MM.1S (cell line): Measurements from ENCODE around the gene ZNF491.
A peak's percentile ranks its signal among the peaks of the same experiment; 100 is the strongest.

Experiments
- DNase-seq: peaks from one replicate; pipeline ENCODE4 v3.0.0-alpha.2; 2015
- H2AFZ ChIP-seq: fragments of 300-600 bp; sonication (generic); 2 replicates; pipeline ENCODE4 v1.6.0; 2016; ENCODE audit warnings: antibody characterized with exemption, low read length
- H3F3A ChIP-seq: fragments of 300-600 bp; sonication (generic); 2 replicates; pipeline ENCODE4 v1.6.1; 2016; ENCODE audit warnings: mild to moderate bottlenecking, antibody characterized with exemption, low read length, moderate library complexity, mixed read lengths; ENCODE audit not compliant: insufficient read depth
- H3K27ac ChIP-seq: fragments of 300-600 bp; sonication (generic); 2 replicates; pipeline ENCODE4 v1.5.1; 2016; ENCODE audit warnings: mild to moderate bottlenecking, low read length
- H3K27me3 ChIP-seq: fragments of 300-600 bp; sonication (generic); replicated peaks from 2 replicates; pipeline ENCODE4 v1.6.0; 2016; ENCODE audit warnings: low read length; ENCODE audit not compliant: insufficient read depth
- H3K36me3 ChIP-seq: fragments of 300-600 bp; sonication (generic); replicated peaks from 2 replicates; pipeline ENCODE4 v1.6.1; 2016; ENCODE audit warnings: mild to moderate bottlenecking, low read length, mixed read lengths; ENCODE audit not compliant: insufficient read depth
- H3K4me1 ChIP-seq: fragments of 300-600 bp; sonication (generic); 2 replicates; pipeline ENCODE4 v1.6.1; 2016; ENCODE audit warnings: low read length, mixed read lengths
- H3K4me2 ChIP-seq: fragments of 300-600 bp; sonication (generic); 2 replicates; pipeline ENCODE4 v1.6.0; 2016; ENCODE audit warnings: low read depth, low read length
- H3K4me3 ChIP-seq: fragments of 300-600 bp; sonication (generic); 2 replicates; pipeline ENCODE4 v1.5.1; 2016; ENCODE audit warnings: low read length, mixed read lengths
- H3K79me2 ChIP-seq: fragments of 300-600 bp; sonication (generic); 2 replicates; pipeline ENCODE4 v1.6.1; 2016; ENCODE audit warnings: mixed run types, low read length, mixed read lengths
- H3K9ac ChIP-seq: fragments of 300-600 bp; sonication (generic); 2 replicates; pipeline ENCODE4 v1.6.1; 2016; ENCODE audit warnings: low read length, mixed read lengths
- H3K9me2 ChIP-seq: fragments of 300-600 bp; sonication (generic); replicated peaks from 2 replicates; pipeline ENCODE4 v1.6.1; 2016; ENCODE audit warnings: mild to moderate bottlenecking, low read length, mixed read lengths; ENCODE audit not compliant: insufficient read depth
- H3K9me3 ChIP-seq: fragments of 300-600 bp; sonication (generic); replicated peaks from 2 replicates; pipeline ENCODE4 v1.6.1; 2016; ENCODE audit warnings: mild to moderate bottlenecking, low read length, mixed read lengths; ENCODE audit not compliant: insufficient read depth
- H4K20me1 ChIP-seq: fragments of 300-600 bp; sonication (generic); 2 replicates; pipeline ENCODE4 v1.6.1; 2016; ENCODE audit warnings: mild to moderate bottlenecking, low read length, moderate library complexity, mixed read lengths; ENCODE audit not compliant: insufficient read depth
- EZH2 ChIP-seq: fragments of 300-600 bp; sonication (generic); optimal IDR thresholded peaks from 2 replicates; pipeline ENCODE3; 2017; ENCODE audit warnings: low read depth, mild to moderate bottlenecking, antibody characterized with exemption, low read length, mixed read lengths
- EZH2phosphoT487 ChIP-seq: fragments of 300-600 bp; sonication (generic); IDR thresholded peaks from 2 replicates; pipeline ENCODE4 v1.6.1; 2018; ENCODE audit warnings: antibody characterized with exemption, low read length
- TF ChIP-seq, protein P1 (sequence below): fragments of 300-600 bp; sonication (generic); IDR thresholded peaks from 2 replicates; pipeline ENCODE4 v1.5.1; 2016; ENCODE audit warnings: antibody characterized with exemption, low read length, mixed read lengths

The ZNF491 gene

DNA sequence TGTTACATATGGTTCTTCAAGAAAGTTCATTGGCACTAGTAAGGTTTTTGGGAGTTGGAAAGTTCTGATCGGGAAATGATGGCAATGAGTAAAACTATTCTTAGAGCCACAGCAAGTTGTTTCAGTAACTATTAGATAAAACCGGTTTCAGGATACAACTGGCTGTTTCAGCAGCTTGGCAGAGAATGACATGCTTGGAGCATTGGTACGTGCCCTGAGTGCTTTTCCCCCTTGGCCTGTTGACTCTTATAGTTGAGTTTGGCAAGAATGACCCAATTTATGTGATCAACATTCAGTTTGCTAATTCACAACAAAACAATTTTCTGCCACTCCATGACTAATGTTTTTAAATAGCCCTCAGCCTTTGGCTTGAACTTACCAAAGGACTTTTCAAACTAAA lies 10.8 kb upstream of the ZNF491 start:
- Histone ChIP-seq H3K27ac (no peak overlapping the region), H4K20me1 (no peaks in the 10 kb centered on the region), H3K4me2 (no peak overlapping the region), H3K36me3 (peaks cover 4% of the 10 kb centered on the region), H3K27me3 (no peaks in the 10 kb centered on the region), H2AFZ (no peak overlapping the region), H3K9me3 (0 out of 2 replicates have a peak, but pooled peaks cover 4% of the 10 kb centered on the region), H3K79me2 (no peaks in the 10 kb centered on the region), H3K4me3 (no peak overlapping the region), H3K9ac (no peak overlapping the region), H3K4me1 (no peaks in the 10 kb centered on the region), H3F3A (no peaks in the 10 kb centered on the region; the same call in 1 of the 2 replicates), H3K9me2 (no peaks in the 10 kb centered on the region)
- DNase-seq = no peak
- TF ChIP-seq EZH2 (no peak), EZH2phosphoT487 (no peak)
- TF ChIP-seq, protein P1, sequence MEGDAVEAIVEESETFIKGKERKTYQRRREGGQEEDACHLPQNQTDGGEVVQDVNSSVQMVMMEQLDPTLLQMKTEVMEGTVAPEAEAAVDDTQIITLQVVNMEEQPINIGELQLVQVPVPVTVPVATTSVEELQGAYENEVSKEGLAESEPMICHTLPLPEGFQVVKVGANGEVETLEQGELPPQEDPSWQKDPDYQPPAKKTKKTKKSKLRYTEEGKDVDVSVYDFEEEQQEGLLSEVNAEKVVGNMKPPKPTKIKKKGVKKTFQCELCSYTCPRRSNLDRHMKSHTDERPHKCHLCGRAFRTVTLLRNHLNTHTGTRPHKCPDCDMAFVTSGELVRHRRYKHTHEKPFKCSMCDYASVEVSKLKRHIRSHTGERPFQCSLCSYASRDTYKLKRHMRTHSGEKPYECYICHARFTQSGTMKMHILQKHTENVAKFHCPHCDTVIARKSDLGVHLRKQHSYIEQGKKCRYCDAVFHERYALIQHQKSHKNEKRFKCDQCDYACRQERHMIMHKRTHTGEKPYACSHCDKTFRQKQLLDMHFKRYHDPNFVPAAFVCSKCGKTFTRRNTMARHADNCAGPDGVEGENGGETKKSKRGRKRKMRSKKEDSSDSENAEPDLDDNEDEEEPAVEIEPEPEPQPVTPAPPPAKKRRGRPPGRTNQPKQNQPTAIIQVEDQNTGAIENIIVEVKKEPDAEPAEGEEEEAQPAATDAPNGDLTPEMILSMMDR = no peak

DNA sequence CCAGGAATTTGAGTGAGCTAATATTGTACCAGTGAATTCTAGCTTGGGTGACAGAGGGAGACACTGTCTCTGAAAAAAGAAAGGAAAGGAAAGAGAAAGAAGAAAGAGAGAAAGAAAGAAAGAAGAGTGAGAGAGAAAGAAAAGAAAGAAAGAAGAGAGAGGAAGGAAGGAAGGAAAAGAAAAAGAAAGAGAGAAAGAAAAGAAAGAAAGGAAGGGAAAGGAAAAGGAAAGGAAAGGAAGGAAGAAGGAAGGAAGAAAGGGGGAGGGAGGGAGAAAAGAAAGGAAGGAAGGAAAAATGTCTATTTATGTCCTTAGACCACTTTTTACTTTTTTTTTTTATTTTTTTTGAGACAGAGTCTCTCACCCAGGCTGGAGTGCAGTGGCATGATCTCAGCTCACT lies 5.4 kb upstream of the ZNF491 start:
- H3K9me2 ChIP-seq = no peaks in the 10 kb centered on the region
- TF ChIP-seq EZH2 (no peak), EZH2phosphoT487 (no peak)
- TF ChIP-seq, protein P1 = no peak
- H3K27ac ChIP-seq = no peak overlapping the region
- no peaks in the 10 kb centered on the region for H3K79me2 ChIP-seq
- H3K4me1 ChIP-seq = peaks cover 5% of the 10 kb centered on the region
- H3F3A ChIP-seq = peaks cover 1% of the 10 kb centered on the region
- no peak for DNase-seq
- no peak overlapping the region for H3K4me2 ChIP-seq
- no peak overlapping the region for H3K9ac ChIP-seq
- H3K36me3 ChIP-seq = no peaks in the 10 kb centered on the region
- no peaks in the 10 kb centered on the region for H4K20me1 ChIP-seq
- H2AFZ ChIP-seq = no peak overlapping the region
- H3K27me3 ChIP-seq = no peaks in the 10 kb centered on the region
- 0 out of 2 replicates have a peak, but pooled peaks cover 4% of the 10 kb centered on the region for H3K9me3 ChIP-seq
- H3K4me3 ChIP-seq = no peak overlapping the region

DNA sequence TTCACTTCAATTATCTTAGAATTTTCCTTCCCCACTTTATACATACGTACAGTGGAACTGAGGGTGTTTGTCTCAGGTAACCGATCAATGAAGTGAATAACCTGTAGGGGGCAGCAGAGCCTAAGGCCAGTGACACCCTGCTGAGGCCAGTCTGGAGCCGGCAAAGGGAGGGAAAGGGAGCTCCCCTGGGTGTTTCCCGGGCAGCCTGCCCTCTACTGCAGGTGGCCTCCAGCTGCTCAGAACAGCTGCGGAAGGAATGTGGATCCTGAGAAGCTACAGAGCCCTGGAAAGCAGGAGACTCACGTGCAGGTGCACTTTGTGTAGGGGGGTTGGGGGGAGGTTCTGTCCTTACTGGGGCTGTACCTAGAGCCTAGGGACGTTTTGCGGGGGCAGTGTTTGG lies 832 bp upstream of the ZNF491 start:
- H4K20me1 ChIP-seq = no peaks in the 10 kb centered on the region
- H3F3A ChIP-seq = peaks cover 7% of the 10 kb centered on the region
- no peaks in the 10 kb centered on the region for H3K27me3 ChIP-seq
- DNase-seq = peak; percentile 81
- no peak overlapping the region for H3K27ac ChIP-seq
- no peak overlapping the region for H3K9ac ChIP-seq
- H3K4me2 ChIP-seq = peak overlapping the region; percentile 94
- TF ChIP-seq, protein P1 = peak; percentile 90
- no peak for TF ChIP-seq EZH2
- H3K4me3 ChIP-seq = peak overlapping the region; percentile 4; the same call in 1 of the 2 replicates
- H3K4me1 ChIP-seq = peaks cover 8% of the 10 kb centered on the region
- H2AFZ ChIP-seq = peak overlapping the region; percentile 100
- no peaks in the 10 kb centered on the region for H3K36me3 ChIP-seq
- no peaks in the 10 kb centered on the region for H3K9me2 ChIP-seq
- no peaks in the 10 kb centered on the region for H3K79me2 ChIP-seq
- H3K9me3 ChIP-seq = no peaks in the 10 kb centered on the region
